Heart left ventricle (tissue), 16 donors: ENCODE results near the gene IMMP2L. TPM values are rescaled to one million over a fixed set of nuclear protein-coding genes. Genes with fewer than 3 reads are reported as not detected.

Source experiments
- ATAC-seq, 4 donors: fragments of 200-7000 bp; cut with Tn5 transposase; one replicate each; pipeline ENCODE4 v1.9.1; 2020 to 2022; ENCODE audit warnings: moderate library complexity in 4 of 4, mild to moderate bottlenecking in 3 of 4, moderate number of reproducible peaks in 1 of 4
- DNase-seq, 5 donors: peaks; one replicate each; pipeline ENCODE4 v3.0.0-alpha.2; 2020
- H3K27ac ChIP-seq, 12 donors: fragments of 200-600 bp; sonication (generic) in 4 of 12; one replicate each; pipeline versions ENCODE4 v1.5.0 to v1.8.0; 2016 to 2022; ENCODE audit warnings: mild to moderate bottlenecking in 2 of 12
- H3K27me3 ChIP-seq, 9 donors: fragments of 200-600 bp; sonication (generic) in 2 of 9; one replicate each; pipeline versions ENCODE4 v1.5.1 to v1.8.0; 2016 to 2022; ENCODE audit warnings: mild to moderate bottlenecking in 3 of 9
- H3K36me3 ChIP-seq, 9 donors: fragments of 200-600 bp; sonication (generic) in 2 of 9; one replicate each; pipeline versions ENCODE4 v1.5.0 to v1.8.0; 2018 to 2022; ENCODE audit warnings: mild to moderate bottlenecking in 2 of 9
- H3K4me1 ChIP-seq, 12 donors: fragments of 200-600 bp; sonication (generic) in 4 of 12; one replicate each; pipeline versions ENCODE4 v1.5.0 to v1.8.0; 2016 to 2022; ENCODE audit warnings: mild to moderate bottlenecking in 3 of 12
- H3K4me3 ChIP-seq, 12 donors: fragments of 200-600 bp; sonication (generic) in 4 of 12; one replicate each; pipeline versions ENCODE4 v1.5.0 to v1.8.0; 2017 to 2022; ENCODE audit warnings: mild to moderate bottlenecking in 9 of 12, moderate library complexity in 4 of 12
- H3K9me3 ChIP-seq, 12 donors: fragments of 200-600 bp; sonication (generic) in 4 of 12; one replicate each; pipeline versions ENCODE4 v1.5.0 to v1.8.0; 2016 to 2022; ENCODE audit warnings: mild to moderate bottlenecking in 1 of 12
- CTCF ChIP-seq, 12 donors: fragments of 200-600 bp; sonication (generic) in 4 of 12; IDR thresholded peaks; one replicate each; pipeline versions ENCODE4 v1.5.0 to v1.8.0; 2018 to 2022; ENCODE audit warnings: antibody characterized with exemption in 12 of 12, mild to moderate bottlenecking in 5 of 12
- POLR2A ChIP-seq, 2 donors: fragments of 450-650 bp; IDR thresholded peaks; one replicate each; pipeline ENCODE4 v1.6.1; 2017; ENCODE audit warnings: antibody characterized with exemption in 2 of 2, mild to moderate bottlenecking in 2 of 2, moderate library complexity in 2 of 2
- WGBS, 4 donors: extraction: QIAGEN DNeasy Blood & Tissue Kit in 2 of 4; methylation state at CpG; one replicate each; pipeline versions ENCODE4 v1.1.5 to v1.1.7; 2013 to 2018; 5-methylcytosine and 5-hydroxymethylcytosine counted together
- intact Hi-C, 10 donors: fragments of 100-400 bp; cut with DNase I; formaldehyde crosslinking; loops; one replicate each; pipeline versions ENCODE4 v1.11.1 to v1.14.2; 2022
- polyA plus RNA-seq, 2 donors: library from polyadenylated mRNA; stranded (reverse); fragments of 200-250 nt; gene quantifications; one replicate each; pipeline ENCODE4 v1.2.3, GENCODE V29; 2013
- total RNA-seq, 9 donors: library from RNA; depleted of rRNA in 2 of 9; stranded (reverse); fragments of >200 nt in 2 of 9; fragmentation: NEBNext Ultra II Directional in 3 of 9; extraction: Animal tissue kit (Norgen Biotek cat#: 25700) in 3 of 9; gene quantifications; one replicate each; pipeline versions ENCODE4 v1.1.0 to v1.2.4, GENCODE V29; 2016 to 2023
- donor health status: ischemic (EF 13 %, LVEDD 7.1; RV severe dilation, severe dysfunction).
- donor health status: healthy with polysubstance abuse.
- donor health status: DM: no; HTN: yes; CAD: no.
- donor health status: DM: no; HTN: no; CAD: no.
- donor health status: ischemic (EF 25% LVEDD 6.9; RV normal size, moderate dysfunction).
- donor health status: ischemic (EF 25% LVEDD 5.7; RV mildly dilated, moderate dysfunction).
- donor health status: healthy.
- donor health status: DM: yes; HTN: yes; CAD: no.
- donor health status: ischemic (EF 35%, LVEDD 5.7; RV mildly dilated, moderate dysfunction).
- donor health status: nonischemic (EF 11% LVEDD 7.7; RV severe dilation, severe dysfunction).
- donor health status: DM: yes; HTN: yes; CAD: no.
- donor health status: PGD.
- donor health status: ischemic (EF 29% LVEDD 5.4; RV normal size, mild dysfunction).
- donor health status: nonischemic (EF 23%, LVEDD 6.1; RV moderate dilation, normal function).

IMMP2L gene
- total and polyA plus RNA-seq, 11 donors: 5.1 to 17.2 (median 15.9) TPM

DNA sequence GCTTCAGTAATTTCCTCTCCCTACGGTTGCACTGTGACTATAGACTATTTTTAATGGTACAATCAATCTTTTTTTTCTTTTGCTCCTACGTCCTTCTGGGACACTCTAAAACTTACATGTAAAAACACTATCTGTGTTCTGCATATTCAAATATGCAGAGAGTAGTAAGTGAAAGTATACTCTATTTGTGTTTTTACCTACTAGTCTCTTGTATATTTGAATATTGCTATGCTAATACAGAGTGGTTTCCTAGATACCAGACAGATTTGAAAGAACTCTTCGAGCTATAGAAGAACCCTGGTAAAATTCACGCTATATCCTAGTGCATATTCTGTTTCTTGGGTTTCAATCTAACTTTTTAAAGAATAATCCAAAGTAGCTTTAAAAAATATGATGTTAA lies 672.2 kb downstream of the IMMP2L start:
- Histone ChIP-seq H3K9me3 (peaks cover 0 to 3% (median 0%) of the 10 kb centered on the region in 12 donors), H3K4me3 (no peak overlapping the region), H3K27ac (no peak overlapping the region), H3K27me3 (no peaks in the 10 kb centered on the region), H3K36me3 (no peaks in the 10 kb centered on the region), H3K4me1 (peaks cover 0 to 5% (median 0%) of the 10 kb centered on the region in 12 donors)
- 89 to 94% (median 92%) methylated on average over 4 of the region's 4 CpGs for WGBS, 4 donors
- no peak for TF ChIP-seq CTCF (IDR thresholded peaks at IDR 0.05)
- no peak for TF ChIP-seq POLR2A (IDR thresholded peaks at IDR 0.05)
- DNase-seq (no peak), ATAC-seq (no peak)
- intact Hi-C loops: no loop called here

DNA sequence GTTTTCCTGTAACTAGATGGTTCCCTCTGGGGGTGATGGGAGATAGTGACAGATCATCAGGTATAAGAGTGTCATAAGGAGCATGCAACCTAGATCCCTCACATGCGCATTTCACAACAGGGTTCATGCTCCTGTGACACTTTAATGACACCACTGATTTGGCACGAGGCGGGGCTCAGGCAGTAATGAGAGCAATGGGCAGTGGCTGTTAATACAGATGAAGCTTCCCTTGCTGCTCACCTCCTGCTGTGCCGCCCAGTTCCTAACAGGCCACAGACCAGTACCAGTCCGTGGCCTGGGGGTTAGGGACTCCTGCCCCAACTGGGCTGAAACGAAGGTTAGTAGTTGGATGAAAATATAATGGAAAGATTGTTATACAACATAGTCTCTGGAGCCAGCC lies 673.0 kb downstream of the IMMP2L start:
- 86 to 93% (median 91%) methylated on average over 6 of the region's 6 CpGs for WGBS, 4 donors
- no peak for TF ChIP-seq CTCF (IDR thresholded peaks at IDR 0.05)
- H3K9me3 ChIP-seq: no peaks in the 10 kb centered on the region
- H3K36me3 ChIP-seq: no peaks in the 10 kb centered on the region
- intact Hi-C loops: no loop called here
- ATAC-seq (no peak), DNase-seq (no peak)
- H3K27me3 ChIP-seq: no peaks in the 10 kb centered on the region
- no peak overlapping the region for H3K4me3 ChIP-seq
- no peak overlapping the region for H3K27ac ChIP-seq
- H3K4me1 ChIP-seq: peaks cover 0 to 5% (median 0%) of the 10 kb centered on the region in 12 donors

- Histone ChIP-seq H3K9me3 (no peaks in the 10 kb centered on the region), H3K4me3 (no peak overlapping the region), H3K36me3 (no peaks in the 10 kb centered on the region), H3K27me3 (no peaks in the 10 kb centered on the region), H3K27ac (no peak overlapping the region), H3K4me1 (peaks cover 0 to 5% (median 0%) of the 10 kb centered on the region in 12 donors)
- WGBS, 4 donors: 51 to 59% (median 57%) methylated on average over 3 of the region's 3 CpGs
- TF ChIP-seq CTCF (IDR thresholded peaks at IDR 0.05) (no peak), POLR2A (IDR thresholded peaks at IDR 0.05) (no peak)
- no peak for DNase-seq
- no peak for ATAC-seq
- intact Hi-C loops: no loop called here
These were observed 673.7 kb downstream of the IMMP2L start for GRCh38 chr7:110888641-110889040.

- Histone ChIP-seq H3K27me3 (no peaks in the 10 kb centered on the region), H3K36me3 (no peaks in the 10 kb centered on the region), H3K4me1 (peaks cover 0 to 5% (median 0%) of the 10 kb centered on the region in 12 donors), H3K4me3 (no peak overlapping the region), H3K9me3 (no peaks in the 10 kb centered on the region), H3K27ac (no peak overlapping the region)
- WGBS, 4 donors: 77 to 84% (median 78%) methylated on average over 4 of the region's 4 CpGs
- intact Hi-C loops: no loop called here
- TF ChIP-seq POLR2A (IDR thresholded peaks at IDR 0.05): no peak
- TF ChIP-seq CTCF (IDR thresholded peaks at IDR 0.05): no peak
- DNase-seq: no peak
- ATAC-seq: no peak
These were observed 676.8 kb downstream of the IMMP2L start for GRCh38 chr7:110885474-110885873.
